ENCODE measurements around the gene NFE2L1.
A peak's percentile ranks its signal among the peaks of the same experiment; 100 is the strongest.

NFE2L1 gene

DNA sequence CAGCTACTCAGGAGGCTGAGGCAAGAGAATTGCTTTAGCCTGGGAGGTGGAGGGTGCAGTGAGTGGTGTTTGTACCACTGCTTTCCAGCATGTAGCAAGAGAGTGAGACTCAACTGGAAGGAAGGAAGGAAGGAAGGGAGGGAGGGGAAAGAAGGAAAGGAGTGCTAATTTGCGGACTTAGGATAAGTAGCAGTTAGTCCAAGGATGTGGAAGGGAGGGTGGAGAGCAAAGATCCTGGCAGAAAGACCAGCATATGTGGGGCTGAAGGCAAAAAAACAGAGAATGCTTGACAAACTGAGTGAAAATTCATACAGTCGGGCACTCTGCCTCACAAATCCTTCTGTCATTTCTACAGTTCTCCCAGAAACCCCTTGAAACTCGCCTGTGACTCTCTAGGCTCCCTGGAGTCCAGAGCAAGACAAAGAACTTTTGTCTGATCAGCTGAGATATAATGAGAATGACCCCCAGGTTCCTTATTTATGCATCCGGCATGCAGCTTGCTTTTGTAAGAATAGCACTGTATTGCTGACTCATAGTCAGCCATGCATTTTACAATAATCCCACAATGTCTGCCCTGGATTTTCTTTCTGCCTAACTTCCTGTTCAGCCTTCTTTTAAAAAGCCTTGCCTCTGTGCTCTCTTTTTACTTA lies 45.8 kb upstream of the NFE2L1 start:
- H3K4me1 ChIP-seq (ENCODE audit: low read length): peaks cover 33% of the 10 kb centered on the region

DNA sequence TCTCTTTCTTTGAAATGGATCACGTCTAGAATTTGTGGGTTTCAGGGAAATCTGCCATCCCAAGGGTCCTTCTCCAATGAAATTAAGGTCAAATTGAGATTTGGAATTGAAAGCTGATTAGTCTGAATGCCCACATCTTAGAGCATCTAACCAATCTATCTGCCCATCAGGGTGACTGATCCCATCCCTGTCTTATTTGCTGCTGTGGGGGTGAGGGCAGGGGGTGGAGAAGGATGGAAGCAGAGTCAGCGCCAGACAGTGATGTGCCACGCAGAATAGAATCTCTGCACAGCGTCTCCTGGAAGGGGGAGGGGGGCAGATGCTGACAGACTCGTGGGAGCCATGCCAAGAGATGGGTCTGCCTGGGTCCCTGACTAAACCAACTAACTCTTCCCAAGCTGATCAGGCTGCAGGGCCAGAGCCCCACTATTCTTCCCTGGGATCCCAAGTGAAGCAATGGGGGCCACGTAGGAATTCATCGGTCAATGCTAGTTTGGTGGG lies 45.2 kb upstream of the NFE2L1 start:
- no peaks in the 10 kb centered on the region for H3K27me3 ChIP-seq (ENCODE audit: low read depth, low read length)
- H3K27ac ChIP-seq (ENCODE audit: low read length): no peak overlapping the region
- no peaks in the 10 kb centered on the region for H4K20me1 ChIP-seq (ENCODE audit: insufficient read depth, low read length)
- H3K4me1 ChIP-seq (ENCODE audit: low read length): peaks cover 33% of the 10 kb centered on the region
- no peak overlapping the region for H3K4me3 ChIP-seq (ENCODE audit: low read length)
- peak overlapping the region; percentile 27 for H3K4me2 ChIP-seq (ENCODE audit: low read length)
- no peaks in the 10 kb centered on the region for H3K79me2 ChIP-seq (ENCODE audit: low read length)
- H2AFZ ChIP-seq (ENCODE audit: low read depth, low read length): peak overlapping the region; percentile 59
- H3K36me3 ChIP-seq (replicated peaks; ENCODE audit: low read depth, low read length): no peaks in the 10 kb centered on the region
- no peaks in the 10 kb centered on the region for H3K9me3 ChIP-seq (ENCODE audit: insufficient read depth, low read length)
- 0 out of 2 replicates have a peak overlapping the region, but pooled peaks have one; percentile 14 for H3K9ac ChIP-seq (ENCODE audit: low read length)
- no peak for TF ChIP-seq EZH2phosphoT487 (IDR thresholded peaks at IDR 0.05; ENCODE audit: low read depth)
- TF ChIP-seq, protein P1, sequence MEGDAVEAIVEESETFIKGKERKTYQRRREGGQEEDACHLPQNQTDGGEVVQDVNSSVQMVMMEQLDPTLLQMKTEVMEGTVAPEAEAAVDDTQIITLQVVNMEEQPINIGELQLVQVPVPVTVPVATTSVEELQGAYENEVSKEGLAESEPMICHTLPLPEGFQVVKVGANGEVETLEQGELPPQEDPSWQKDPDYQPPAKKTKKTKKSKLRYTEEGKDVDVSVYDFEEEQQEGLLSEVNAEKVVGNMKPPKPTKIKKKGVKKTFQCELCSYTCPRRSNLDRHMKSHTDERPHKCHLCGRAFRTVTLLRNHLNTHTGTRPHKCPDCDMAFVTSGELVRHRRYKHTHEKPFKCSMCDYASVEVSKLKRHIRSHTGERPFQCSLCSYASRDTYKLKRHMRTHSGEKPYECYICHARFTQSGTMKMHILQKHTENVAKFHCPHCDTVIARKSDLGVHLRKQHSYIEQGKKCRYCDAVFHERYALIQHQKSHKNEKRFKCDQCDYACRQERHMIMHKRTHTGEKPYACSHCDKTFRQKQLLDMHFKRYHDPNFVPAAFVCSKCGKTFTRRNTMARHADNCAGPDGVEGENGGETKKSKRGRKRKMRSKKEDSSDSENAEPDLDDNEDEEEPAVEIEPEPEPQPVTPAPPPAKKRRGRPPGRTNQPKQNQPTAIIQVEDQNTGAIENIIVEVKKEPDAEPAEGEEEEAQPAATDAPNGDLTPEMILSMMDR (IDR thresholded peaks at IDR 0.05; ENCODE audit: low read depth, low read length): no peak

More for the DNA sequence above, 45.8 kb upstream of the NFE2L1 start:
- H3K4me3 ChIP-seq (ENCODE audit: low read length): no peak overlapping the region
- H3K27me3 ChIP-seq (ENCODE audit: low read depth, low read length): no peaks in the 10 kb centered on the region
- TF ChIP-seq, protein P1 (IDR thresholded peaks at IDR 0.05; ENCODE audit: low read depth, low read length): no peak
- TF ChIP-seq EZH2phosphoT487 (IDR thresholded peaks at IDR 0.05; ENCODE audit: low read depth): no peak
- H4K20me1 ChIP-seq (ENCODE audit: insufficient read depth, low read length): no peaks in the 10 kb centered on the region
- no peaks in the 10 kb centered on the region for H3K36me3 ChIP-seq (replicated peaks; ENCODE audit: low read depth, low read length)
- 0 out of 2 replicates have a peak overlapping the region, but pooled peaks have one; percentile 14 for H3K9ac ChIP-seq (ENCODE audit: low read length)
- peak overlapping the region; percentile 59 for H2AFZ ChIP-seq (ENCODE audit: low read depth, low read length)
- no peak overlapping the region for H3K27ac ChIP-seq (ENCODE audit: low read length)
- no peaks in the 10 kb centered on the region for H3K9me3 ChIP-seq (ENCODE audit: insufficient read depth, low read length)
- peak overlapping the region; percentile 27 for H3K4me2 ChIP-seq (ENCODE audit: low read length)
- no peaks in the 10 kb centered on the region for H3K79me2 ChIP-seq (ENCODE audit: low read length)

DNA sequence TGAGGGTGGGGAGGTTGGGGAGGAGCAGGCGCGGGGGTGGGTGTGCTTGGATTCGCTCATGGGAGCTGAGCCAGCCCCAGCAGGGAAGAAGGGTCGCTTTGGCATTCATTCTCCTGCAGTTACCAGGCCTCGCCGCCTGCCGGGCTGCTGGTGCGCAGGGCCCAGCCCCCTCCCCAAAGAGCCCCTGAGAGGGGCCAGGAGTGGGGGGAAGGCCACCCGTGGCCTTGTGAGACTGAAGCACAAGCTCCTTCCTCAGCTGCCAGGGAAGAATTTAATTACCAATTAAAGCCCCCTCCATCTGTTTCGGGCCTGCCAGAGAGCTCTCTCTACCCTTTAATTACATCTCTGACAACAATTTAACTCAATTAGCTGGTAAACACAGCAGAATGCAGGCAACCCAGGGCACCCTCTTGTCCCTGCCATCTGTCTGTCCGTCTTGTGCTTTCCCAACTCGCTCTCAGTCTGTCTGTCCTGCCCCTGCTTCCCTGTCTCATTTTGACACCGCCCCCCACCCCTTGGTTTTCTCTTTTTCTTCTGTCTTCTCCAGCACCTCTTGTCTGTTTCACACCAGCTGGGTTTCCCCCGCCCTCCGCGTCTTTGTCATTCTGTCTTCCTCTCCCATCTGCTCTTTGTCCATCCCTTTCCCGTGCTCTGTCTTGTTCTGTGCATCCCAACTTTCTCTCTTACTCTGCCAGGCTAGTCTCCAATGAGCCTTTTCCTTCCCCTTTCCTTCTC lies 44.6 kb upstream of the NFE2L1 start:
- Histone ChIP-seq H3K4me1 (ENCODE audit: low read length) (peaks cover 33% of the 10 kb centered on the region), H3K4me3 (ENCODE audit: low read length) (no peak overlapping the region)

More for the DNA sequence above, 44.6 kb upstream of the NFE2L1 start:
- H3K79me2 ChIP-seq (ENCODE audit: low read length): no peaks in the 10 kb centered on the region
- no peak overlapping the region for H3K9ac ChIP-seq (ENCODE audit: low read length)
- H3K27ac ChIP-seq (ENCODE audit: low read length): no peak overlapping the region
- no peaks in the 10 kb centered on the region for H3K36me3 ChIP-seq (replicated peaks; ENCODE audit: low read depth, low read length)
- TF ChIP-seq, protein P1 (IDR thresholded peaks at IDR 0.05; ENCODE audit: low read depth, low read length): no peak
- no peak for TF ChIP-seq EZH2phosphoT487 (IDR thresholded peaks at IDR 0.05; ENCODE audit: low read depth)
- no peaks in the 10 kb centered on the region for H4K20me1 ChIP-seq (ENCODE audit: insufficient read depth, low read length)
- no peak overlapping the region for H2AFZ ChIP-seq (ENCODE audit: low read depth, low read length)
- no peak overlapping the region for H3K4me2 ChIP-seq (ENCODE audit: low read length)
- H3K27me3 ChIP-seq (ENCODE audit: low read depth, low read length): 0 out of 2 replicates have a peak, but pooled peaks cover under 1% of the 10 kb centered on the region
- H3K9me3 ChIP-seq (ENCODE audit: insufficient read depth, low read length): no peaks in the 10 kb centered on the region

All from OCI-LY3 (cell line).